Stimulated activated CD4-positive, alpha-beta T cell treated with anti-CD3 and anti-CD28 coated beads, TNF-alpha, amount 100 ng/mL, for 1 hour (primary cell): ENCODE data around the gene ZNF740.
"Not testable (repeated sequence)": the region's sequence is repeated elsewhere in the genome, so short reads cannot be mapped to it uniquely, and the experiment has no call there.

Experiments used
- DNase-seq, 3 donors: peaks; one replicate each; pipeline ENCODE4 v3.0.0-alpha.2; 2020; ENCODE audit warnings: low read depth in 3 of 3, low spot score in 1 of 3

Gene ZNF740

GRCh38 chr12:53193985-53194716, 13.6 kb downstream of the ZNF740 start:
- no peak for DNase-seq

GRCh38 chr12:53194973-53195372, 14.5 kb downstream of the ZNF740 start:
- no peak for DNase-seq

- DNase-seq = no peak
Measured at GRCh38 chr12:53195516-53196420, 15.2 kb downstream of the ZNF740 start.

- no peak for DNase-seq
Measured at GRCh38 chr12:53196486-53196885, 16.0 kb downstream of the ZNF740 start.

GRCh38 chr12:53197011-53197640, 16.6 kb downstream of the ZNF740 start:
- no peak for DNase-seq

- no peak for DNase-seq
Measured at GRCh38 chr12:53198486-53199110, 18.1 kb downstream of the ZNF740 start.

- no peak for DNase-seq
Measured at GRCh38 chr12:53199700-53200099, 19.2 kb downstream of the ZNF740 start.

- no peak for DNase-seq
Measured at GRCh38 chr12:53200107-53200457, 19.6 kb downstream of the ZNF740 start.

- no peak for DNase-seq
Measured at GRCh38 chr12:53200458-53201176, 20.1 kb downstream of the ZNF740 start.

GRCh38 chr12:53201177-53201541, 20.6 kb downstream of the ZNF740 start:
- no peak for DNase-seq

- no peak for DNase-seq
Measured at GRCh38 chr12:53201639-53202038, 21.1 kb downstream of the ZNF740 start.

GRCh38 chr12:53202316-53202715, 21.8 kb downstream of the ZNF740 start:
- not testable (repeated sequence) for DNase-seq

GRCh38 chr12:53204351-53204750, 23.8 kb downstream of the ZNF740 start:
- DNase-seq = no peak

GRCh38 chr12:53205747-53206419, 25.4 kb downstream of the ZNF740 start:
- DNase-seq = peak in 1 of 3 donors; percentile 17

- DNase-seq = peak in 2 of 3 donors; percentile 48 to 51
Measured at GRCh38 chr12:53207042-53207441, 26.5 kb downstream of the ZNF740 start, which contains the start of gene ITGB7. Gene ITGB7 (minus strand): TSS chr12:53207251. CDS start chr12:53200443, 6,808 bp downstream.

GRCh38 chr12:53208435-53208834, 27.9 kb downstream of the ZNF740 start:
- no peak for DNase-seq

- DNase-seq = no peak
Measured at GRCh38 chr12:53208877-53209463, 28.4 kb downstream of the ZNF740 start.

- no peak for DNase-seq
Measured at GRCh38 chr12:53210843-53211242, 30.3 kb downstream of the ZNF740 start.

- no peak for DNase-seq
Measured at GRCh38 chr12:53211476-53212381, 31.2 kb downstream of the ZNF740 start.
